Transverse colon (tissue), 4 donors: Measurements from ENCODE around the gene SHROOM1.

Experiments used
- CTCF ChIP-seq, 5 experiments: fragments of 200-600 bp in 3 of 5; fragments of 450-650 bp in 2 of 5; sonication (generic) in 3 of 5; IDR thresholded peaks; 1 replicate in 2 of 5; 2 replicates in 3 of 5; pipeline ENCODE4 v1.5.1; 2016 to 2017; ENCODE audit warnings: antibody characterized with exemption in 5 of 5, inconsistent platforms in 3 of 5, mild to moderate bottlenecking in 2 of 5, moderate library complexity in 1 of 5
- EP300 ChIP-seq: sonication (generic); formaldehyde crosslinking; IDR thresholded peaks from one replicate; pipeline ENCODE4 v1.6.1; 2017; ENCODE audit warnings: antibody characterized with exemption, low read depth
- POLR2A ChIP-seq: fragments of 450-650 bp; IDR thresholded peaks from one replicate; pipeline ENCODE4 v1.6.1; 2016; ENCODE audit warnings: antibody characterized with exemption, mild to moderate bottlenecking, moderate library complexity
- POLR2AphosphoS5 ChIP-seq, 3 donors: sonication (generic); formaldehyde crosslinking; IDR thresholded peaks; one replicate each; pipeline ENCODE4 v1.6.1; 2016; ENCODE audit warnings: antibody characterized with exemption in 3 of 3

GRCh38 chr5:132839426-132840301, 9.2 kb upstream of the SHROOM1 start:
- TF ChIP-seq CTCF (IDR thresholded peaks at IDR 0.05) (no peak), EP300 (no peak), POLR2AphosphoS5 (IDR thresholded peaks at IDR 0.05) (peak in 2 of 3 donors; percentile 65 to 72), POLR2A (peak; percentile 54)
